Panc1 (cell line): ENCODE measurements around the gene NCKAP5. TPM values are rescaled to one million over a fixed set of nuclear protein-coding genes. Genes with fewer than 3 reads are reported as not detected.

Experiments
- ATAC-seq: fragments of 200-7000 bp; cut with Tn5 transposase; 2 replicates; pipeline ENCODE4 v1.9.1; 2020; ENCODE audit warnings: mild to moderate bottlenecking, moderate library complexity
- BruUV-seq: library from RNA; stranded (reverse); fragments of 400-500 nt; replicated peaks from 2 replicates; lab custom pipeline; 2021; lab: Mats Ljungman, UMichigan
- CTCF ChIA-PET: fragments of 300-600 bp; sonication (Branson Sonifier 250); formaldehyde crosslinking; loops from one replicate; lab custom pipeline; 2022; ENCODE audit warnings: antibody characterized with exemption; lab: Charles Lee
- POLR2A ChIA-PET: fragments of 300-600 bp; sonication (Branson Sonifier 250); formaldehyde crosslinking; loops from one replicate; lab custom pipeline; 2022; ENCODE audit warnings: antibody characterized with exemption; lab: Charles Lee
- DNase-seq: peaks from one replicate; pipeline ENCODE4 v3.0.0-alpha.2; 2010; ENCODE audit warnings: low read depth, low spot score
- H3K27ac ChIP-seq: 2 replicates; pipeline ENCODE4 v1.5.1; 2011; ENCODE audit warnings: mild to moderate bottlenecking, low read length, inconsistent platforms
- H3K27me3 ChIP-seq: fragments of 200-500 bp; sonication (Bioruptor generic); 2 replicates; pipeline ENCODE4 v1.6.0; 2014; ENCODE audit warnings: low read length, inconsistent platforms; ENCODE audit not compliant: control insufficient read depth, insufficient read depth
- H3K36me3 ChIP-seq: fragments of 200-500 bp; sonication (Bioruptor generic); 2 replicates; pipeline ENCODE4 v1.5.1; 2014; ENCODE audit warnings: inconsistent platforms, mild to moderate bottlenecking, low read length, moderate library complexity; ENCODE audit not compliant: control insufficient read depth, insufficient read depth
- H3K4me1 ChIP-seq: 2 replicates; pipeline ENCODE4 v1.5.1; 2011; ENCODE audit warnings: inconsistent platforms, mild to moderate bottlenecking, low read length, moderate library complexity; ENCODE audit not compliant: control insufficient read depth, insufficient read depth
- H3K4me3 ChIP-seq, 2 experiments: 2 replicates each; pipeline ENCODE4 v1.5.1; 2011 to 2012; ENCODE audit warnings: low read depth in 2 of 2, low read length in 2 of 2, mild to moderate bottlenecking in 2 of 2, inconsistent platforms in 1 of 2, moderate library complexity in 1 of 2
- H3K9me3 ChIP-seq: fragments of 200-500 bp; sonication (Bioruptor generic); 2 replicates; pipeline ENCODE4 v1.5.1; 2014; ENCODE audit warnings: low read depth, mild to moderate bottlenecking, inconsistent platforms, low read length, moderate library complexity; ENCODE audit not compliant: control insufficient read depth, insufficient read depth
- CTCF ChIP-seq: fragments of 450-650 bp; IDR thresholded peaks from 2 replicates; pipeline ENCODE4 v1.5.1; 2017; ENCODE audit warnings: mild to moderate bottlenecking
- POLR2AphosphoS5 ChIP-seq: IDR thresholded peaks from 2 replicates; pipeline ENCODE4 v1.6.1; 2012; ENCODE audit warnings: mild to moderate bottlenecking, low read depth, low read length, moderate library complexity
- REST ChIP-seq, 2 experiments: IDR thresholded peaks; 2 replicates each; pipeline ENCODE4 v1.6.1; 2011 to 2012; ENCODE audit warnings: low read depth in 2 of 2, control low read depth in 1 of 2, low read length in 1 of 2, mild to moderate bottlenecking in 1 of 2, moderate library complexity in 1 of 2; ENCODE audit not compliant: insufficient read depth in 1 of 2
- SIN3A ChIP-seq: IDR thresholded peaks from 2 replicates; pipeline ENCODE4 v1.6.1; 2012; ENCODE audit warnings: low read depth, mild to moderate bottlenecking, low read length, moderate library complexity, borderline replicate concordance; ENCODE audit not compliant: insufficient read depth
- TCF7L2 ChIP-seq: IDR thresholded peaks from 2 replicates; pipeline ENCODE4 v1.6.1; 2011; ENCODE audit warnings: mild to moderate bottlenecking, low read depth, low read length, inconsistent platforms
- in situ Hi-C: cut with HindIII; loops from 2 replicates; pipeline ENCODE4 v1.10.0; 2016; ENCODE audit warnings: low sequenced_read_pairs, low pct_unique_long_range_greater_than_20kb
- intact Hi-C: fragments of 100-400 bp; cut with micrococcal nuclease; formaldehyde crosslinking; loops from one replicate; pipeline ENCODE4 v1.10.0; 2022; ENCODE audit not compliant: unreplicated experiment
- total RNA-seq: library from RNA; stranded (reverse); gene quantifications from one replicate; pipeline ENCODE4 v1.2.1, GENCODE V29; 2021; ENCODE audit not compliant: unreplicated experiment

NCKAP5 gene
- total RNA-seq, 1 experiment from 2014 or later: 0.10 TPM

- H3K27me3 ChIP-seq: no peaks in the 10 kb centered on the region
- H3K4me3 ChIP-seq: no peak overlapping the region
- H3K4me1 ChIP-seq: no peaks in the 10 kb centered on the region
- no TSS peak for BruUV-seq
- no peak for DNase-seq
- ATAC-seq: no peak
- POLR2A ChIA-PET: no interaction called here
- in situ Hi-C loops: no loop called here
- H3K27ac ChIP-seq: no peak overlapping the region
- H3K36me3 ChIP-seq: no peaks in the 10 kb centered on the region
- TF ChIP-seq TCF7L2 (no peak), CTCF (no peak), POLR2AphosphoS5 (no peak), SIN3A (no peak), REST (IDR thresholded peaks at IDR 0.05; ENCODE audit: insufficient read depth in 1 of 2, low read depth in 2 of 2, low read length in 1 of 2) (no peak)
- CTCF ChIA-PET: interaction anchor here (1.0 kb wide), 1 partner anchor 174 kb away, joined by 3 read pairs; no protein-coding TSS in a partner anchor
- H3K9me3 ChIP-seq: no peaks in the 10 kb centered on the region
- intact Hi-C loops: no loop called here
Observed at GRCh38 chr2:133012847-133013734, 555.2 kb downstream of the NCKAP5 start.

GRCh38 chr2:133004623-133005022, 563.6 kb downstream of the NCKAP5 start:
- BruUV-seq: no TSS peak
- no peak overlapping the region for H3K4me3 ChIP-seq
- no peaks in the 10 kb centered on the region for H3K27me3 ChIP-seq
- ATAC-seq (no peak), DNase-seq (no peak)
- CTCF ChIA-PET: no interaction called here
- in situ Hi-C loops (no loop called here), intact Hi-C loops (no loop called here)
- TF ChIP-seq CTCF (no peak), REST (IDR thresholded peaks at IDR 0.05; ENCODE audit: insufficient read depth in 1 of 2, low read depth in 2 of 2, low read length in 1 of 2) (no peak), POLR2AphosphoS5 (no peak), TCF7L2 (no peak), SIN3A (no peak)
- H3K27ac ChIP-seq: no peak overlapping the region
- H3K9me3 ChIP-seq: no peaks in the 10 kb centered on the region
- no peaks in the 10 kb centered on the region for H3K4me1 ChIP-seq
- POLR2A ChIA-PET: no interaction called here
- no peaks in the 10 kb centered on the region for H3K36me3 ChIP-seq
